ENCODE data around the gene PCDH17.

Gene PCDH17

DNA sequence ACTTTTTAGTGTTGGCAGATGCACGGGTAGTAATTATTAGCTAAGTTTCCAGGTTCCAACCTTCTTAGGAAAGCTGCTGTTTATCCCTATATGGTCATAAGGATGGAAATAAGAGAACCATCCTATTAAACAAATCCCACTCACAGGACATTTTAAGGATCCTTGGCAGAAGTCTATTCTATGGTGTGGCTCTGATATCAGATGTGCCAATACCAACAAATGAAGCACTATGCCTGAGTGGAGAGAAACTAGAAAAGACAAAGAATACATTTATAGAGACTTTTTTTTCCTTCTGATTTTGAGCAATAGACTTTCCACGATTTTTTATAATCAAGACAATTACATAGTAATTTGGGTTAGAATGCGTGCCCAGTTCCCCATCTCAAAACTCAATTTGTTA lies 12.6 kb downstream of the PCDH17 start:
- Histone ChIP-seq H3K36me3 (ENCODE audit: control insufficient read depth in 2 of 2, insufficient read depth in 1 of 2, low read length in 2 of 2) (no peaks in the 10 kb centered on the region), H3K4me1 (ENCODE audit: control insufficient read depth, insufficient read depth, low read length) (no peaks in the 10 kb centered on the region), H3K4me3 (ENCODE audit: low read depth, low read length) (no peak overlapping the region), H3K27ac (ENCODE audit: extremely low read depth, low read depth, low read length) (no peak overlapping the region), H3K9me3 (ENCODE audit: control insufficient read depth, insufficient read depth, low read depth, low read length) (no peaks in the 10 kb centered on the region)
- TF ChIP-seq ZNF140 (tag by site-specific recombination; IDR thresholded peaks at IDR 0.05), result no peak
- TF ChIP-seq ZSCAN23 (tag by site-specific recombination; IDR thresholded peaks at IDR 0.05), result no peak
- no peak for TF ChIP-seq ZNF214 (tag by site-specific recombination; IDR thresholded peaks at IDR 0.05; ENCODE audit: borderline replicate concordance)
- TF ChIP-seq ZNF37A (tag by site-specific recombination; IDR thresholded peaks at IDR 0.05), result no peak
- TF ChIP-seq ZNF155 (tag by site-specific recombination; IDR thresholded peaks at IDR 0.05), result no peak
- no peak for TF ChIP-seq ZNF266 (tag by site-specific recombination; IDR thresholded peaks at IDR 0.05; ENCODE audit: low read depth)
- TF ChIP-seq, protein P1, sequence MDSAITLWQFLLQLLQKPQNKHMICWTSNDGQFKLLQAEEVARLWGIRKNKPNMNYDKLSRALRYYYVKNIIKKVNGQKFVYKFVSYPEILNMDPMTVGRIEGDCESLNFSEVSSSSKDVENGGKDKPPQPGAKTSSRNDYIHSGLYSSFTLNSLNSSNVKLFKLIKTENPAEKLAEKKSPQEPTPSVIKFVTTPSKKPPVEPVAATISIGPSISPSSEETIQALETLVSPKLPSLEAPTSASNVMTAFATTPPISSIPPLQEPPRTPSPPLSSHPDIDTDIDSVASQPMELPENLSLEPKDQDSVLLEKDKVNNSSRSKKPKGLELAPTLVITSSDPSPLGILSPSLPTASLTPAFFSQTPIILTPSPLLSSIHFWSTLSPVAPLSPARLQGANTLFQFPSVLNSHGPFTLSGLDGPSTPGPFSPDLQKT (IDR thresholded peaks at IDR 0.05; ENCODE audit: borderline replicate concordance, low read depth, low read length), result no peak
- TF ChIP-seq, protein P2, sequence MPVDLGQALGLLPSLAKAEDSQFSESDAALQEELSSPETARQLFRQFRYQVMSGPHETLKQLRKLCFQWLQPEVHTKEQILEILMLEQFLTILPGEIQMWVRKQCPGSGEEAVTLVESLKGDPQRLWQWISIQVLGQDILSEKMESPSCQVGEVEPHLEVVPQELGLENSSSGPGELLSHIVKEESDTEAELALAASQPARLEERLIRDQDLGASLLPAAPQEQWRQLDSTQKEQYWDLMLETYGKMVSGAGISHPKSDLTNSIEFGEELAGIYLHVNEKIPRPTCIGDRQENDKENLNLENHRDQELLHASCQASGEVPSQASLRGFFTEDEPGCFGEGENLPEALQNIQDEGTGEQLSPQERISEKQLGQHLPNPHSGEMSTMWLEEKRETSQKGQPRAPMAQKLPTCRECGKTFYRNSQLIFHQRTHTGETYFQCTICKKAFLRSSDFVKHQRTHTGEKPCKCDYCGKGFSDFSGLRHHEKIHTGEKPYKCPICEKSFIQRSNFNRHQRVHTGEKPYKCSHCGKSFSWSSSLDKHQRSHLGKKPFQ (tag by site-specific recombination; IDR thresholded peaks at IDR 0.05), result no peak
- no peak for TF ChIP-seq ZNF426 (tag by site-specific recombination; IDR thresholded peaks at IDR 0.05)
- TF ChIP-seq ZNF24 (tag by site-specific recombination; IDR thresholded peaks at IDR 0.05), result no peak
- no peak for TF ChIP-seq ZNF585B (tag by site-specific recombination; IDR thresholded peaks at IDR 0.05)
- no peak for TF ChIP-seq FEZF1 (tag by site-specific recombination; IDR thresholded peaks at IDR 0.05)
- TF ChIP-seq KLF10 (tag by site-specific recombination; IDR thresholded peaks at IDR 0.05), result no peak
- ChIA-PET CTCF (no interaction called here), POLR2A (no interaction called here)

DNA sequence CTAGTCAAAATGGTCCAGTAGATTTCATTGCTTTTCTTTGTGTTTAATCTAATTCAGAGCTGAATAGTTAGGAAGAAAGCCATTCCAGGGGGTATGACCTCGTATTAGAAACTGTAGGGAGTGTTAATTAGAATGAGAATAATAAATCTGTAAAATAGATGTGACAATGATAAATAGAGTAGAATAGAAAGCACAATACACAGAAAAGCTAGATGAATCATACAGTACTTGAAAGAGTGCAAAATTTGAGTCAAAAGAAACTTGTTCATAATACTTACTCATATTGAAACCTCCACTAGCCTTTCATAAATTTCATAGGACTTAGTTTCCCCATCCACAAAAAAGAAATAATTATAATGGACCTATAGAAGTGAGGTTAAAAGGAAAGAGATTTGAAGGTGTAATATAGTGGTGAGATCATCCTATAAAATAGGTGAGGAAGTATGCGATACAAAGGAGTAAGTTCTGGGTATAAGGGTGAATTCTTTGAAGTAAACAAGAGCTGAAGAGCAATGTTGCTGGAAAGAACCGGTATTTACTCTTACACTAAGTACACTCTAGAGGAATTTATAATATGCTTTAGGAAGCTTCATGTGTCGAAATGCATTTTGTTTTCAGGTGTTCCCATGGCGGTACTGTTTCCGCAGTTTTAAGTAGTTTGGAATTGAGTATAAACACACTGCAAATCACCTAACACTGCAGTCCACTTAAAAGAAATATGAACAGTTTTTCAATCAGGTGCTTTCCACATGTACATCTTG lies 21.9 kb downstream of the PCDH17 start:
- H3K27ac ChIP-seq (ENCODE audit: extremely low read depth, low read depth, low read length), result no peak overlapping the region
- TF ChIP-seq ZBTB17 (tag by site-specific recombination; IDR thresholded peaks at IDR 0.05) (no peak), ZNF354C (tag by site-specific recombination; IDR thresholded peaks at IDR 0.05; ENCODE audit: borderline replicate concordance, low read depth) (no peak), ZNF37A (tag by site-specific recombination; IDR thresholded peaks at IDR 0.05) (no peak), ZNF768 (tag by site-specific recombination; IDR thresholded peaks at IDR 0.05) (no peak), ZNF274 (IDR thresholded peaks at IDR 0.05; ENCODE audit: low read length) (no peak), ZNF274 (tag by site-specific recombination; IDR thresholded peaks at IDR 0.05; ENCODE audit: borderline replicate concordance) (no peak), ZNF138 (tag by site-specific recombination; IDR thresholded peaks at IDR 0.05; ENCODE audit: borderline replicate concordance) (no peak), EGR2 (tag by site-specific recombination; IDR thresholded peaks at IDR 0.05; ENCODE audit: low read depth) (no peak), ZNF175 (tag by site-specific recombination; IDR thresholded peaks at IDR 0.05) (no peak), ZNF350 (tag by site-specific recombination; IDR thresholded peaks at IDR 0.05) (no peak)
- TF ChIP-seq, protein P3, sequence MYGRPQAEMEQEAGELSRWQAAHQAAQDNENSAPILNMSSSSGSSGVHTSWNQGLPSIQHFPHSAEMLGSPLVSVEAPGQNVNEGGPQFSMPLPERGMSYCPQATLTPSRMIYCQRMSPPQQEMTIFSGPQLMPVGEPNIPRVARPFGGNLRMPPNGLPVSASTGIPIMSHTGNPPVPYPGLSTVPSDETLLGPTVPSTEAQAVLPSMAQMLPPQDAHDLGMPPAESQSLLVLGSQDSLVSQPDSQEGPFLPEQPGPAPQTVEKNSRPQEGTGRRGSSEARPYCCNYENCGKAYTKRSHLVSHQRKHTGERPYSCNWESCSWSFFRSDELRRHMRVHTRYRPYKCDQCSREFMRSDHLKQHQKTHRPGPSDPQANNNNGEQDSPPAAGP (tag by site-specific recombination; IDR thresholded peaks at IDR 0.05), result no peak
- TF ChIP-seq, protein P4, sequence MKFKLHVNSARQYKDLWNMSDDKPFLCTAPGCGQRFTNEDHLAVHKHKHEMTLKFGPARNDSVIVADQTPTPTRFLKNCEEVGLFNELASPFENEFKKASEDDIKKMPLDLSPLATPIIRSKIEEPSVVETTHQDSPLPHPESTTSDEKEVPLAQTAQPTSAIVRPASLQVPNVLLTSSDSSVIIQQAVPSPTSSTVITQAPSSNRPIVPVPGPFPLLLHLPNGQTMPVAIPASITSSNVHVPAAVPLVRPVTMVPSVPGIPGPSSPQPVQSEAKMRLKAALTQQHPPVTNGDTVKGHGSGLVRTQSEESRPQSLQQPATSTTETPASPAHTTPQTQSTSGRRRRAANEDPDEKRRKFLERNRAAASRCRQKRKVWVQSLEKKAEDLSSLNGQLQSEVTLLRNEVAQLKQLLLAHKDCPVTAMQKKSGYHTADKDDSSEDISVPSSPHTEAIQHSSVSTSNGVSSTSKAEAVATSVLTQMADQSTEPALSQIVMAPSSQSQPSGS (tag by site-specific recombination; IDR thresholded peaks at IDR 0.05; ENCODE audit: low read depth), result no peak
- H3K36me3 ChIP-seq (ENCODE audit: control insufficient read depth in 2 of 2, insufficient read depth in 1 of 2, low read length in 2 of 2), result no peaks in the 10 kb centered on the region
- no peaks in the 10 kb centered on the region for H3K9me3 ChIP-seq (ENCODE audit: control insufficient read depth, insufficient read depth, low read depth, low read length)
- ChIA-PET POLR2A (no interaction called here), CTCF (no interaction called here)
- no peaks in the 10 kb centered on the region for H3K4me1 ChIP-seq (ENCODE audit: control insufficient read depth, insufficient read depth, low read length)
- no peak overlapping the region for H3K4me3 ChIP-seq (ENCODE audit: low read depth, low read length)

All from HEK293 (cell line).